HG03108 (cell line): ENCODE data around the gene RALBP1.
A peak's percentile ranks its signal among the peaks of the same experiment; 100 is the strongest.
"Not testable (repeated sequence)": the region's sequence is repeated elsewhere in the genome, so short reads cannot be mapped to it uniquely, and the experiment has no call there.

ENCODE experiments used
- ATAC-seq: cut with Tn5 transposase; IDR thresholded peaks from one replicate; pipeline ENCODE4 v1.9.1; 2021; ENCODE audit warnings: moderate library complexity; ENCODE audit not compliant: unreplicated experiment

The RALBP1 gene

GRCh38 chr18:9453283-9453682, 22.0 kb upstream of the RALBP1 start:
- ATAC-seq: no peak

DNA sequence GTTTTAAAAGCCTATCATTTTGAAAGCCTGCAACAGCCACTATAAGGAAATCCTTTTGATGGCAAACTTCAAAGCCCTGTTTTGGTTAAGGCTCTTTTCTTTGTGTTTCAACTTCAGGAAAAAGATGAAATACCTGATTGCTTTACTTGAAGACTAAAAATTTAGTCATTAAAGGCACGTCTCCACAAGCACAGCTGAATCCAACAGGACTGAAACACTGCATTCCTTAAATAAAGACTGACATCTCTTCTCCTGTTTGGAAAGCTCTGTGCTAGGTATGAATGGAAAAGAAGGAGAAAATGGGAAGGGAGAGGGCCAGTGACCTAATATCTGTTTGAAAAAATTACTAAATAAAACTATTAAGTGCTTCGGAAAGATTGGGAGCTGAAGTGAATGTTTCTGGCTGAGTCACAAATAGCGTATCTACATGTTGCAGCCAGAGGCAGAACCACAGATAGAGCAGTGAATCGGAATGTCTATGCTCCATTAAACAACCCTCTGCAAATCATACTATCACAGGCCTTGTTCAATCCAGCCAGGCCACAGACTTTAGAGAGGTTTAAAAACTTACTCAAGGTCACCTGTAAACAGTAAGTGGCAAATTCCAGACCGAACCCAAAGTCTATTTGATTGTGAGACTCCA, 21.1 kb upstream of the RALBP1 start:
- no peak for ATAC-seq

- no peak for ATAC-seq
Measured at GRCh38 chr18:9455718-9456511, 19.4 kb upstream of the RALBP1 start.

GRCh38 chr18:9466127-9466526, 9.2 kb upstream of the RALBP1 start:
- ATAC-seq: no peak

DNA sequence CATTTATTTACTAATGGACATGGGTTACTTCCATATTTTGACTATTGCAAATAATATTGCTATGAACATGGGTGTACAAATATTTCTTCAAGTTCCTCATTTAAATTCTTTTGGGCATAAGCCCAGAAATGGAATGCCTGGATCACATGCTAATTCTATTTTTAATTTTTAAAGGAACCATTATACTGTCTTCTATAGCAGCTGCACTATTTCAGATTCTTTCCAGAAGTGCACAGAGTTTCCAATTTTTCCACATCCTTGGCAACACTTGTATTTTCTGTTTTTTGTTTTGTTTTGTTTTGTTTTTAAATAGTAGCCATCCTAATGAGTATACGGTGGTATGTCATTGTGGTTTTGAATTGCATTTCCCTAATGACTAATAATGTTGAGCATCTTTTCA, 8.5 kb upstream of the RALBP1 start:
- ATAC-seq: no peak

GRCh38 chr18:9468998-9469397, 6.3 kb upstream of the RALBP1 start:
- no peak for ATAC-seq

GRCh38 chr18:9469685-9470084, 5.6 kb upstream of the RALBP1 start:
- ATAC-seq: no peak

DNA sequence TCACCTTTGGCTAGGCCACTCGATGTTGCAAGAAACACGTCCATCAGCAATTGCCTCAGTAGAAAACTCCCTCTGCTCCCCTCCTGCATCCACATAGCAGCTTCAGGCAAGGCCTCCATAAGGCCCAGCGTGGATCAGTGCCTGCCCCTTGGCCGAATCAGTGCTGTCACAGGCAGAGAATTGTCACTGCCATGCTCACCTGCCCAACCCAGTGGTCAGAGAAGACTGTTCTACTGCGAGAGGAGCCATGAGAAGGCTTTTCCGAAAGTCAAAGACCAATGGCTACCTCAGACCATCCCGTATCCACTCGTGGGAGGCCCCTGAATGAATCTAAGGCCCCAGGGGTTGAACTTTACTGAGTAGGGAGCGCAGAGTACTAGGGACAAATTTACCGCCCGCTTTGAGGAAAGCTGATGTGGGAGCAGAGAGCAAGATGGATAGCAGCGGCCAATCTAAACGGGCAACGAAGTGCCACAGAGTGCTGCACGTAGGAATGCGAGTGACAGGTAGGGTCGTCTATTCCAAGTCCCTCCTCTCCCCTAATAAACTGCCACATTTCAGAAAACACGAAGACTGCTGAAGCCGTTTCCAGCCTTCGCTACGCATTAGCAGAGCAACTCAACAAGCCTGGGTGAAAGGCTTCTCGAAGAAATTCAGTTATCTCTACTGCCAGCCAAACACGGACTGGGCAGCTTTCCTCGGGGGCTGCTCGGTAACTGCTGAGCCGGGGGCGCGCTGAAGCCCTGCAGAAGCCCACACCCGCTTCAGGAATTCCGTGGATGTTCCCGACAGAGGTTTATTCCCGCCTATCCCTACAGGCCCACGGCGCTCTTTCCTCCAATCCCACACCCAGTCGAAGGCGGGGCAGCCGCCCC, 968 bp upstream of the RALBP1 start:
- ATAC-seq: peak; percentile 8

DNA sequence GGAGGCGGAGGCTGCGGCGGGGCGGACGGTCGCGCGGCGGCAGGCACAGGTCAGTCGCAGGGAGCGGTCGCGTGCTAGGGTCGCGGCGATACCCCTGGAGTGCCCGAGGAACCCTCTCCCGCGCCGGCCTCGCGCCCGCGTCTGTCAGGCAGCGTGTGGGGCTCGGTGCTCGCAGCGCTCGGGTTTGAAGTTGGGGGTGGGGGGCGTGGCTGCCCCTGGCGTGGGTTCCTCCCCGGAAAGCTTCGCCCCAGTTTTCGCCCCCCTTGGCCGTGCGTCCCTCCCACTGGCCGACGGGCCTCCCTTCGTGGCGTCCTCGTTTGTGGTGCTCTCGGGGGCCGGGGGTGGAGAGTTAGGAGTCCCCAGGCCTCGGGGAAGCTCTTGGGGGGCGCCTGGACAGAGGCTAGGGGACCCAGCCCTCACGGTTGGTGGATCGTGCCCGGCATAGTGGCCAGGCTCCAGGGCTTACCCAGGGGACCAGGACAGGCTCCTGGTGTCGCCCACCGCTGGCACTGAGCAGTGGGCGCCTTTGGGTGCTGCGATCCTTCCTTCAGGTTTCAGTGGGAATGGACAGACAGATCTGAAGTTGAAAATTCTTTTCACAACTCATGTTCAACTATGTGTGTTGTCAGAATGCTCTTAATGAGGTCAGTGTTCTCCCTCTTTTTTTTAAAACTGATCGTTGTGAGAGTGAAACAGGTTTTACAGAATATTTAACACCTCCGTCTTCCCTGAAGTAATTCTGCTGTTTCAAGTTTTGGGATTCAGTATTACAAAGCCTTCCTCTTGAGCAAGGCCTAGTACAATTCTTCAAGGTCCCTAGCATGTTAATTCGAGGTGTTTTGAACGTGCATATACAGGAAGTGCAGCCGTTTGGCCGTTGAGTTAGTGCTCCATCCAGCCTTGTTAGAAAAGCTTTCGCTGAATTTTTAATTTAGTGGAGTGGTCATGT, 604 bp downstream of the RALBP1 start:
- ATAC-seq: peak; percentile 18

- ATAC-seq: not testable (repeated sequence)
Measured at GRCh38 chr18:9476949-9477348, 1.6 kb downstream of the RALBP1 start.

DNA sequence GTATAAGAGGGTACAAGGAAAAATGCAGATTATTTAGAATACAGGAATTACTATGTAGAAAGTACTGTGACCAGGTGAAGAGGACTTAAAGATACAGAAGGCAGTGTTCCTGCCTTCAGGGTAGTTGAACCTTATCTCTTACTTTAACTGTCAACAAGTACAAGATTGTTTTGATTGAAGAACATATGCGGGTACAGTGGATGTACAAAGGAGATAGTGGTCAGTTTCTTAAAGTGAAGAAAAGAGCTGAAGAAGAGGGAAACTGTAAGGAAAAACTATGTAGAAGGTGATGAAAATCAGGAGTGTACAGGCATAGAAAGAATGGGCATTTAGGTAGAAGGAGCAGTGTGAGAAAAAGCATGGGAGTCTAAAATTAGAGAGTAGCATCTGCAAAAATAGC, 2.2 kb downstream of the RALBP1 start:
- ATAC-seq: no peak

- no peak for ATAC-seq
Measured at GRCh38 chr18:9478545-9478944, 3.2 kb downstream of the RALBP1 start.

DNA sequence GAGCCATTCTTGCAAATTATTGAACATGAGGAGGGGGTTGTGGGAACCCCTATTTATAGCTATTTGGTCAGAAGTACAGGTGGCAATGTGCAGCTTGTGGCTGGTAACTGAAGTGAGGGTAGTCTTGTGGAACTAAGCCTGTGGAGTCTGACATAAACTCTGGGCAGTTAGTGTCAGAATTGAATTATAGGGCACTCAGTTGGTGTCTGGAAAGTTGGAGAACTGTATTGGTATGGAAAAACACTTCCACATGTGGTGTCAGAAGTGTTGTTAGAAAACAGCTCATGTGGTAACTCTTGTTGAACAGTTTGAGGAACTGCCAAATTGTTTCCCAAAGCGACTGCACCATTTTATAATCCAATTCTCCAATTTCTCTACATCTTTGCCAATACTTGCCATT, 7.5 kb downstream of the RALBP1 start:
- ATAC-seq: no peak

DNA sequence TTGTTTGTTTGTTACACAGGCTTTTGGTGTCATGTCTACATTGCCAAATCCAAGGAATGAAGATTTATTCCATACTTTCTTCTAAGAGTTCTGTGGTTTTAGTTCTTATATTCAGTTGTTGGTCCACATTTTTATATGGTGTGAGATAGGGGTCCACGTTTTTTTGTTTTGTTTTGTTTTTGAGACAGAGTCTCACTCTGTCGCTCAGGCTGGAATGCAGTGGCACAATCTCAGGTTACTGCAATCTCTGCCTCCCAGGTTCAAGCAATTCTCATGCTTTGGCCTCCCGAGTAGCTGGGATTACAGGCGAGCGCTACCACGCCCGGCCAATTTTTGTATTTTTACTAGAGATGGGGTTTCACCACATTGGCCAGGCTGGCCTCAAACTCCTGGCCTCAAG, 8.2 kb downstream of the RALBP1 start:
- no peak for ATAC-seq

DNA sequence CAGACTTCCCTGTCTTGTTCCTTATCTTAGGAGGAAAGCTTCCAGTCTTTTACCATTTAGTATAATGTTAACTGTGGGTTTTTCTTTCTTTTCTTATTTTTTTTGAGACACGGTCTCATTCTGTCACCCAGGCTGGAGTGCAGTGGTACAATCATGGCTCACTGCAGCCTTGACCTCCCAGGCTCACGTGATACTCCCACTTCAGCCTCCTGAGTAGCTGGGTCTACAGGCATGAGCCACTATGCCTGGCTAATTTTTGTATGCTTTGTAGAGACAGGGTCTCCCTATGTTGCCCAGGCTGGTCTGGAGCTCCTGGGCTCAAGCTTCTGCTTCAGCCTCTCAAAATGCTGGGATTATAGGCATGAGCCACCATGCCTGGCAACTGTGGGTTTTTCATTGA, 9.5 kb downstream of the RALBP1 start:
- ATAC-seq: not testable (repeated sequence)

DNA sequence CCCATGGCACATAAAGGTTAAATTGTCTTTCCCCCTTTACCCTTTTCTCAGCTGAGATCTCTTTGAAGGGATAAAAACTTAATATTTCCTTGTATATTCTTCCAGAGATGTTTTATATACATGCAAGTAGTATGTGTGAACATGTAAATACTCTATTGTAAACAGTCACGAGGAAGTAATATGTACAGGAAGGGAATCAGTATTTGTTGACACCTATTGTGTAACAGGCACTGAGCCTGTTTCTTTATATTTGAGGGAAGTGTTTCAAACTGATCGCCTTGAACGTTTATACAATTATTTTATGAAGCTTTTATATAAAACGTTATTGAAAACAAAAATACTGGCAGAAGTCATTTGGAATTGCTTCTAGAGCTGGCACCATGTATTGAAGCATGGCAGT, 13.2 kb downstream of the RALBP1 start:
- no peak for ATAC-seq

GRCh38 chr18:9494778-9495331, 19.5 kb downstream of the RALBP1 start:
- peak; percentile 77 for ATAC-seq

- ATAC-seq: no peak
Measured at GRCh38 chr18:9495465-9495864, 20.2 kb downstream of the RALBP1 start.

DNA sequence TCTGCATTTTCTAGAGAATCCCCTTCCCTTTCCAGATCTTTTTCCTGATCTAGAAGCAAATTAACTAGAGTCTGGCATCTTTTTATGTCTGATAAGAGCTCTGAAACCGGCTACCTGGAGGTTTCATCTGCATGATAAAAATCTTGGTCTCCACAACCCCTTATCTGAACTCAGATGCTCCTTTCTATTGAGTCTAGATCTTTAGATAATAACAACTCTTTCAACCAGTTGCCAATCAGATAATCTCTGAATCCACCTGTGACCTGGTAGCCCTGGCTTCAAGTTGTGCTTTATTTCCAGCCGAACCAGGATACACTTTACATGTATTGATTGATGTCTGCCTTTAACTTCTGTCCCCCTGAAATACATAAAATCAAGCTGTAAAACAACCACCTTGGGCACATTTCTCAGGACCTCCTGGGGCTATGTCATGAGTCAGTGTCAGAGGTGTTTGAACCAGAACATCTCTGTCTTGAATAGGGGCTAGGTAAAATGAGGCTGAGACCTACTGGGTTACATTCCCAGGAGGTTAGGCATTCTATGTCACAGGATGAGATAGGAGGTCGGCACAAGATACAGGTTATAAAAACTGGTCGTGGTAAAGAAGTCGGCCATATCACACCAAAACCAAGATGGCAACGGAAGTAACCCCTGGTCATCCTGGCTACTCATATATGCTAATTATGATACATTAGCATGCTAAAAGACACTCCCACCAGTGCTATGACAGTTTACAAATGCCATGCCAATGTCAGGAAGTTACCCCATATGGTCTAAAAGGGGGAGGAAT, 20.8 kb downstream of the RALBP1 start:
- no peak for ATAC-seq
